Dendritic cell treated with granulocyte-macrophage colony-stimulating factor and Interleukin-4, amounts not matched to agents 40 ng/mL and 50 ng/mL, for 4 days (primary cell): ENCODE data around the gene PLK2.

ENCODE experiments used
- H3K27ac Mint-ChIP-seq: one replicate; pipeline ENCODE4 v1.8.0; 2022; ENCODE audit warnings: mild to moderate bottlenecking, mixed read lengths
- H3K27me3 Mint-ChIP-seq: one replicate; pipeline ENCODE4 v1.8.0; 2022; ENCODE audit warnings: mild to moderate bottlenecking, mixed read lengths
- H3K36me3 Mint-ChIP-seq: one replicate; pipeline ENCODE4 v1.8.0; 2022; ENCODE audit warnings: low read depth, mixed read lengths
- H3K4me1 Mint-ChIP-seq: one replicate; pipeline ENCODE4 v1.8.0; 2022; ENCODE audit warnings: low read depth, mixed read lengths
- H3K4me3 Mint-ChIP-seq: one replicate; pipeline ENCODE4 v1.8.0; 2022; ENCODE audit warnings: mild to moderate bottlenecking, moderate library complexity, mixed read lengths
- H3K9me3 Mint-ChIP-seq: one replicate; pipeline ENCODE4 v1.8.0; 2022; ENCODE audit warnings: mixed read lengths
- intact Hi-C: fragments of 100-400 bp; cut with micrococcal nuclease; formaldehyde crosslinking; loops from one replicate; pipeline ENCODE4 v1.15.0; 2022

The PLK2 gene

GRCh38 chr5:58460002-58460731 is at the start of gene PLK2:
PLK2 (minus strand) TSS chr5:58460086; CDS start chr5:58459959, 127 bp downstream.
- intact Hi-C loops = loop anchor here (1.0 to 10.0 kb wide), 3 partner anchors 572 to 1555 kb away; partner anchors contain the start of gene SETD9
- Mint-ChIP-seq H3K27ac (peak within 1 kb of the TSS; percentile 88), H3K36me3 (peaks cover 17% of the 10 kb centered on the region), H3K27me3 (peaks cover 12% of the 10 kb centered on the region), H3K9me3 (no peaks in the 10 kb centered on the region), H3K4me1 (peaks cover 6% of the 10 kb centered on the region), H3K4me3 (peak within 1 kb of the TSS; percentile 85)

- H3K4me1 Mint-ChIP-seq = peaks cover 33% of the 10 kb centered on the region
- no peaks in the 10 kb centered on the region for H3K27me3 Mint-ChIP-seq
- peaks cover 15% of the 10 kb centered on the region for H3K9me3 Mint-ChIP-seq
- no peak overlapping the region for H3K4me3 Mint-ChIP-seq
- H3K36me3 Mint-ChIP-seq = no peaks in the 10 kb centered on the region
- intact Hi-C loops = loop anchor here (5.0 kb wide), 1 partner anchor 40 kb away; no protein-coding TSS in a partner anchor
- no peak overlapping the region for H3K27ac Mint-ChIP-seq
Observed at GRCh38 chr5:58507715-58508114, 47.8 kb upstream of the PLK2 start.

- intact Hi-C loops = loop anchor here (5.0 kb wide), 1 partner anchor 41 kb away; no protein-coding TSS in a partner anchor
- Mint-ChIP-seq H3K27ac (peak overlapping the region; percentile 40), H3K4me3 (no peak overlapping the region), H3K27me3 (no peaks in the 10 kb centered on the region), H3K4me1 (peaks cover 34% of the 10 kb centered on the region), H3K9me3 (peaks cover 6% of the 10 kb centered on the region), H3K36me3 (no peaks in the 10 kb centered on the region)
Observed at GRCh38 chr5:58505971-58506640, 46.2 kb upstream of the PLK2 start.

- Mint-ChIP-seq H3K27me3 (no peaks in the 10 kb centered on the region), H3K27ac (peak overlapping the region; percentile 40), H3K36me3 (no peaks in the 10 kb centered on the region), H3K4me3 (no peak overlapping the region), H3K9me3 (peaks cover under 1% of the 10 kb centered on the region), H3K4me1 (peaks cover 40% of the 10 kb centered on the region)
- intact Hi-C loops = loop anchor here (5.0 kb wide), 1 partner anchor 42 kb away; no protein-coding TSS in a partner anchor
Observed at GRCh38 chr5:58505502-58505901, 45.6 kb upstream of the PLK2 start.

- H3K36me3 Mint-ChIP-seq = no peaks in the 10 kb centered on the region
- no peaks in the 10 kb centered on the region for H3K9me3 Mint-ChIP-seq
- H3K27me3 Mint-ChIP-seq = no peaks in the 10 kb centered on the region
- peaks cover 47% of the 10 kb centered on the region for H3K4me1 Mint-ChIP-seq
- no peak overlapping the region for H3K4me3 Mint-ChIP-seq
- no peak overlapping the region for H3K27ac Mint-ChIP-seq
- intact Hi-C loops = loop anchor here (5.0 kb wide), 1 partner anchor 43 kb away; no protein-coding TSS in a partner anchor
Observed at GRCh38 chr5:58504766-58505165, 44.9 kb upstream of the PLK2 start.

GRCh38 chr5:58503390-58504046 is 43.6 kb upstream of the PLK2 start:
- intact Hi-C loops = no loop called here
- Mint-ChIP-seq H3K4me3 (no peak overlapping the region), H3K27me3 (no peaks in the 10 kb centered on the region), H3K36me3 (no peaks in the 10 kb centered on the region), H3K27ac (no peak overlapping the region), H3K9me3 (no peaks in the 10 kb centered on the region), H3K4me1 (peaks cover 60% of the 10 kb centered on the region)

- intact Hi-C loops = no loop called here
- peaks cover 67% of the 10 kb centered on the region for H3K4me1 Mint-ChIP-seq
- H3K36me3 Mint-ChIP-seq = no peaks in the 10 kb centered on the region
- H3K9me3 Mint-ChIP-seq = no peaks in the 10 kb centered on the region
- no peak overlapping the region for H3K4me3 Mint-ChIP-seq
- H3K27ac Mint-ChIP-seq = no peak overlapping the region
- no peaks in the 10 kb centered on the region for H3K27me3 Mint-ChIP-seq
Observed at GRCh38 chr5:58501778-58502417, 42.0 kb upstream of the PLK2 start.

GRCh38 chr5:58499941-58500340 is 40.1 kb upstream of the PLK2 start:
- Mint-ChIP-seq H3K4me1 (peaks cover 67% of the 10 kb centered on the region), H3K4me3 (no peak overlapping the region), H3K27me3 (no peaks in the 10 kb centered on the region), H3K36me3 (no peaks in the 10 kb centered on the region), H3K27ac (no peak overlapping the region), H3K9me3 (no peaks in the 10 kb centered on the region)
- intact Hi-C loops = loop anchor here (5.0 kb wide), 1 partner anchor 82 kb away; the partner anchor contains the start of gene RAB3C

- Mint-ChIP-seq H3K9me3 (no peaks in the 10 kb centered on the region), H3K4me3 (no peak overlapping the region), H3K27ac (no peak overlapping the region), H3K27me3 (no peaks in the 10 kb centered on the region), H3K4me1 (peaks cover 63% of the 10 kb centered on the region), H3K36me3 (no peaks in the 10 kb centered on the region)
- intact Hi-C loops = loop anchor here (5.0 kb wide), 1 partner anchor 83 kb away; the partner anchor contains the start of gene RAB3C
Observed at GRCh38 chr5:58499231-58499630, 39.3 kb upstream of the PLK2 start.

GRCh38 chr5:58498340-58498942 is 38.6 kb upstream of the PLK2 start:
- H3K4me1 Mint-ChIP-seq = peaks cover 57% of the 10 kb centered on the region
- no peak overlapping the region for H3K4me3 Mint-ChIP-seq
- no peaks in the 10 kb centered on the region for H3K36me3 Mint-ChIP-seq
- H3K27ac Mint-ChIP-seq = no peak overlapping the region
- H3K27me3 Mint-ChIP-seq = no peaks in the 10 kb centered on the region
- intact Hi-C loops = loop anchor here (1.0 to 5.0 kb wide), 2 partner anchors 84 to 352 kb away; partner anchors contain the start of gene RAB3C
- no peaks in the 10 kb centered on the region for H3K9me3 Mint-ChIP-seq

GRCh38 chr5:58497921-58498320 is 38.0 kb upstream of the PLK2 start:
- no peaks in the 10 kb centered on the region for H3K27me3 Mint-ChIP-seq
- H3K9me3 Mint-ChIP-seq = no peaks in the 10 kb centered on the region
- no peaks in the 10 kb centered on the region for H3K36me3 Mint-ChIP-seq
- H3K4me1 Mint-ChIP-seq = peaks cover 55% of the 10 kb centered on the region
- H3K4me3 Mint-ChIP-seq = no peak overlapping the region
- no peak overlapping the region for H3K27ac Mint-ChIP-seq
- intact Hi-C loops = loop anchor here (1.0 to 5.0 kb wide), 2 partner anchors 84 to 352 kb away; partner anchors contain the start of gene RAB3C

GRCh38 chr5:58497386-58497785 is 37.5 kb upstream of the PLK2 start:
- H3K36me3 Mint-ChIP-seq = no peaks in the 10 kb centered on the region
- H3K4me1 Mint-ChIP-seq = peaks cover 55% of the 10 kb centered on the region
- no peak overlapping the region for H3K27ac Mint-ChIP-seq
- H3K27me3 Mint-ChIP-seq = no peaks in the 10 kb centered on the region
- no peak overlapping the region for H3K4me3 Mint-ChIP-seq
- H3K9me3 Mint-ChIP-seq = no peaks in the 10 kb centered on the region
- intact Hi-C loops = loop anchor here (5.0 kb wide), 1 partner anchor 85 kb away; the partner anchor contains the start of gene RAB3C

GRCh38 chr5:58496488-58496887 is 36.6 kb upstream of the PLK2 start:
- Mint-ChIP-seq H3K4me1 (peaks cover 55% of the 10 kb centered on the region), H3K36me3 (no peaks in the 10 kb centered on the region), H3K4me3 (no peak overlapping the region), H3K27me3 (no peaks in the 10 kb centered on the region), H3K9me3 (no peaks in the 10 kb centered on the region), H3K27ac (no peak overlapping the region)
- intact Hi-C loops = loop anchor here (5.0 kb wide), 1 partner anchor 86 kb away; the partner anchor contains the start of gene RAB3C
